HG02588 (cell line): ENCODE measurements around the gene ATXN1L.
"Not testable (repeated sequence)": the region's sequence is repeated elsewhere in the genome, so short reads cannot be mapped to it uniquely, and the experiment has no call there.

ENCODE experiments used
- ATAC-seq: cut with Tn5 transposase; IDR thresholded peaks from one replicate; pipeline ENCODE4 v1.9.1; 2021; ENCODE audit warnings: mild to moderate bottlenecking, moderate library complexity; ENCODE audit not compliant: unreplicated experiment

The ATXN1L gene

DNA sequence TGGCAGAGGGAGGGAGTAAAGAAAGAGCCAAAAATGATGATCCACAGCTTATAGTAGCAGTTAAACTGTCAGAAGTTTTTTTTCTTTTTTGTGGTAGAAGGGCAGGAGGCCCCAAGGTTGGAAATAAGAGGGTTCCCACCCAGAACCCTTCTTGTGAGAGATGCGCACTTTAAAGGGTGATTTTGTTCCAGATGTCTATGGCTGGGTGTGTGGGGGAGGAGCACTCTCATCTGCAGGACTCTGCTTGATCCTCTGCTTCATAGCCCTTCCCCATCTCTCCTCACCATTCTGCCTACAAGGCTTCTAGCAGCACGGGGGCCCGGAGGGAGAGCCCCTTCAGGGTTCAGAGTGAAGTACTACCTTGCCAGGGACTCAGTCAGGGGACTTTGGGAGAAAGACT is 6.4 kb downstream of the ATXN1L start:
- ATAC-seq, result no peak

DNA sequence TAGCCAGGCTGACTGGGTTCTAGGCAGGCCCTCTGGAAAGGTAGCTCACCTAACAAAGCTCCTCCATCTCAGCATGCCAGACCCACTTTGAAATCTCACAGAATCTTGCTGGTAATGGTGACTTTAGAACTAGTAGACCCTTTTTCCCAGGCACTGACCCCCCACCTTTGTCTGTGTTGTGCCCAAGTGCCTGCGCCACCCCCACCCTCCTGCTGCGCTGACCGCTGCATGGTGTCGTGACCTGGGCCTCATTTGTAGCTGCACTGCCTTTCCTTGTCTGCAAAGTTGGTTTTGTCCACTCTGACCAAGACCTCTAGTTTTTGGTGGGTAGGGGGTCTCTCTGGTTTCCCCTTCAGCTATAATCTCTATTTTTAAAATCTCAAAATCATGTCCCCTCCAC is 6.8 kb downstream of the ATXN1L start:
- ATAC-seq, result no peak

DNA sequence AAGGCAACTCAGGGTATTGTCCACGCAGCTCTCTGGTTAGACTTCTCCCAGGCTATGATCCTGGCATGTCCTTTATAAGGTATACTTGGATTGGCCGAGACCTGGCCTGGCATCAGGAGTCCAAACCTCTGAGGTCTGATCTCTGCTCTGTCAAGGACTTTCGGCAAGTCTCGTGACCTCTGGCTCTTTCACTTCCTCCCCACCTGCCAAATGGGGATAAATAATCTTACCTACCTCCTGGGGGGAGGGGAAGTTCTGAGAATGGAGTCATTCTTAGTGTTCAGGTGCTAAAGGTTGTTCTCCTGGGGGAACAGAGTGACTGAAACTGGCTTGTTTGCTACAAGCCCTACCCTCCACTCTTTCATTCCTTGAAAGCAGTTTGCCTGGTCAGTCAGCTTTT is 7.6 kb downstream of the ATXN1L start:
- ATAC-seq, result peak; percentile 52

DNA sequence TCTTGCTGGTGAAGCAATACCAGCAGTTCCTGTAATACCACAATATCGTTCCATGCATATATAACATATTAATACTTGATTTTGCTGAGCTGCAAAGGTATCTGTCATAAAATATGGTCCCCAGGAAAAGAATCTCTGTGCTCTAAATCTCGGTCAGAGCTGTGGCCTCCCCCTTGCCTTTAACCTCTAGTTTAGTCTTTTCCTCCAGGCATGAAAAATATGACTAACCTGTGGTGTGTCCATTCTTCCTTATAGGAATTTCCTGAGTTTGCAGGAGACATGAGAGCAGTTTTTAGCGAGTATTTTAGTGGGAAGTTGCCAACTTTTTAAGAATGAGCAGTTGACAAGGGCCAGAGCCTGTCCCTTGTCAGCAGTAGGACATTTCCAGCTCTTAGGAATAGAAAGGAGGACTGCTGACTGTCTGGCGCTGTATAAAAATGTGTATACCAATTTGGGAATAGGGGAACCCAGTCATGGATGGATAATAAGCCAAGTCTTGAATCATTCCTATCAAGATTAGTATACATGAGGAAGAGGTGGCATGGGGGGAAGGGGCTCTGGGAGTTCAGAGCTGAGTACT is 8.7 kb downstream of the ATXN1L start:
- ATAC-seq, result no peak

DNA sequence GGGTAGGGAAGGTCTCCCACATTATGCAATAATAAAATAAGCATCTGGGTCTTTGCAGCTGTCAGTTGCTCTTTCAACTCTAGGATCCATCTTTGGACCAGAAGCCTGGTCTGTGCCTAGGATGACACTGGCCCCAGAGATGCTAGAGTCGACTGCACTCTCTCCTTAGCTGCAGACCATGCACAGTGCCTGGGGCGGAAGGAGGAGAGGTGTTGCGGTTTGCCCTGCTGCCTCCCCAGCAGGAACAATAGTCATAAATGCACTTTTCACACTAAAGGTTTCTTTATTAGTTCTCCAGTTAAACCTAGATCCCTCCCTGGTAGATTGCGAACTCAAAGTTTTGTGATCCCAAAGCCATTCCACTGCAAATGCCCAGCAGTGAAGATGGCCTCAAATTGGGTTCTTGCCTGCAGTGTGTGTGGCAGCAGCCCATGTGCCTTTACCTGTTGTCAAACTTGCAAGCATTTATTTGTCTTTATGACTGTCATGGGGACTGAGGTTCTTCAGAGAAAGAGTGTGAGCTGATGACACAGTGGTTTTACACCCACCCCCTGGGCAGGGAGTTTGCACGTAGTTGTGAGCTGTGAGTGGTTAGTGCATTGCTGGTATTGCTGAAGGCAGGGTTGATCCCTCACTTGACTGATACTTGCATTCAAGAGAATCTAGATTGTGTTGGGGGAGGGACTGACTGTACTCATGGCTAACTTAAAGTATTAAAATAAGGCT is 10.3 kb downstream of the ATXN1L start:
- no peak for ATAC-seq

DNA sequence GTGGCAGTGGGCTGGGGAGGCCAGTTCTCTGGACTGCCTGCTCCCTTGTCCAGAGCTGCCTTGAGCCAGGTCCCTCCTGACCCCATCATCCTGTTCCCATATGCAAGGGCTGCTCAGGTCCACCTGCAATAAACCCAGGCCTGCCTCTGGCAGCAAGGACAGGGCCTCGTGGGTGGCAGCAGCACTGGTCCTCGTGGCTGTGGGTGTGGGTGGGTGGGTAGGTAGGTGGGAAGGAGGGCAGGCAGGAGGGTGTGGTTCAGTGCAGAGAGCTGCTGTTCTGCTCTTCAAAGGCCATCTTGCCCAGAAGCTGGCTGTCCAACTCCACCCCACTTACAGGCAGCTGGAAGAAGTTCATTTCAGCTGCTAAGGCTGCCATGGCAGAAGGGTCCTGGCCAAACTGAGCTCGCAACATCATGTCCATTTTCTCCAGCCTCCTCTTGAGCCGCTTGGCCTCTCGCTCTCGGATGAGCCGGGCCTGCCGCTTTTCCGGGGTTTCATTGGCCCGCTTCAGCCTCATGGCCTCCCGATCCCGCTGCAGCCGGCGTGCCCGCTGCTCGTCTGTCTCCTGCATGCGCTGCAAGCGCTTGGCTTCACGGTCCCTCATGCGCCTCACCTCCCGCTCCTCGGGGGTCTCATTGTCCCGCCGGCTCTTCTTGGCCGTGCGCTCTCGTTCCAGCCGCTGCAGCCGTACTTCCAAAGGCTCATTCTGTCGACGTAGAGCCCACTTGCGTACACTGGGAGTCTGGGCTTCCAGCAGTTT is 14.2 kb downstream of the ATXN1L start:
- no peak for ATAC-seq

DNA sequence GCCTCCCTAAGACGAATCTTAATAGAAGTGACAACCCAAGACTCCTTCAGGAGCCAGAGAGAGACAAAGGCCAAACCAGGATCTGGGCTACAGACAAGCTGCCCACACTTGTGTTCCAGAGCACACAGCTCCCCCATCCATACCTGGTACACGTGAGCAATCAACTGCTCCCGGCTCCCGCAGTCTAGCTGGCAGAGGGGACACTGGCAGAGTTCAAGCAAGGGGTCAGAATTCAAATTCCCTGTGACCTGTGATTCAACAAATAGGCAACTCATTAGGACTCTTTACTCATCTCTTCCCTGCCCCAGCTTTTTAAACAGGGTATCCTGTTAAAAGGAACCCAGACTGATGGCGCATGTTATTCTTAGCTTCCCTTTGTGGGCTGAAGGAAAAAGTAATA is 18.2 kb downstream of the ATXN1L start:
- no peak for ATAC-seq

DNA sequence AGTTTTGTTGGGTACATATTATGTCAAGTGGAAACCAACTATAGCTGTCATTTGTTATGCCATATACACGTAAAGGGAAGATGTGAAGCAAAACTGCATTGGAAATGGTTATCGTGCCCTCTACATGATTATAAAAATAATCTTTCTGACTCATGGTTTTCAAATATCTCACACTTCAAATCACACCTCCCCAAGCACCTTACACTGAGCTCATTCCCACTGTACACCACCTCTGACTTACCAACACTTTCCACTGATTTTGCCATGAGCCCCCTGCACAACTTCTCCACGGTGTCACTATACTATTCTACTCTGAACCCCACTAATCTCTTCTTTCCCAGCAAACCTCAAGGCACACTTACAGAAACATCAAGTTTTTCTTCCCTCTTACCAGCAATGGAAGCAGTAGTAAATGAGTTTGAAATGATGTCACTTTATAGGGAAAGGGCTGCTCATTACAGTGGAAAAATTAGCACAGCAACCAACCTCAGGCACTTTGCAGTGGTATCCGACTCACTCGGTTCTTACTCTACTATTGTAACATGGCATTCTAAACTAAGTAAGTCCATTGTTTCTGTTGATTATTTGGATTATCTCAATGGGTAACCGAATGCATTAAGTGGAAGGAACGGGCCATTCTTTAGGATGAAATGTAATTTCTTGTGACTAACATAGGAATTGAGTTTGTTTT is 19.5 kb downstream of the ATXN1L start:
- no peak for ATAC-seq

DNA sequence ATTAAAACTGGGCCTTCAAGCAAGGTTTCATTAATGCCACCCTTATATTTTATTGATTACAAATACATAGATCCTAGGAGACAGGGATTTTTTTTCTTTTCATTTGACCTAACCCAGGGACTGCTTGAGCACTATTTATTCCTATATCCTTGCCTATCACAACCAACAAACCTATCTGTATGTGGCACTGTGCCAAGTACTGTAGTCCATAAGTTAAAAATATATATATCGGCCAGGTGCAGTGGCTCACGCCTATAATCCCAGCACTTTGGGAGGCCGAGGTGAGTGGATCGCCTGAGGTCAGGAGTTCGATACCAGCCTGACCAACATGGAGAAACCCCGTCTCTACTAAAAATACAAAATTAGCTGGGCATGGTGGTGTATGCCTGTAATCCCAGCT is 21.4 kb downstream of the ATXN1L start:
- not testable (repeated sequence) for ATAC-seq

DNA sequence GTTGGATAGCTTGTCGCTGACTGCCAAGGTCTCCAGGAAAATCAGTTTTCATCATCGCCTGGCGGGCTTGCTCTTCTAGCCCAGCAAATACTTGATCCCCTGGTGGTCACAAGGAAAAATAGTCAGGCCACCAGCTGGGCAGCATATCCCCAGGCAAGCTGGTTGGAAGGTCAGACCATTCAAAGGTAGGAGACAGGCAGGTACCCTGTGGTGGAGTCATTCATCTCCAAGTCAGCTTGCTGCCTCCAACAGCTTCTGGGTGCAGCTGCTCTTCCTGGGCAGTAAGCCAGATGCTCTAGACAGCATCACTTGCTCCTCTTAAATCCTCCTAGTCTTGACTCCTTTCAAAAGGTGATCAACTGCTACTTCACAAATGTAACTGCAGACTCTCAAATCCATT is 22.2 kb downstream of the ATXN1L start:
- ATAC-seq, result no peak

DNA sequence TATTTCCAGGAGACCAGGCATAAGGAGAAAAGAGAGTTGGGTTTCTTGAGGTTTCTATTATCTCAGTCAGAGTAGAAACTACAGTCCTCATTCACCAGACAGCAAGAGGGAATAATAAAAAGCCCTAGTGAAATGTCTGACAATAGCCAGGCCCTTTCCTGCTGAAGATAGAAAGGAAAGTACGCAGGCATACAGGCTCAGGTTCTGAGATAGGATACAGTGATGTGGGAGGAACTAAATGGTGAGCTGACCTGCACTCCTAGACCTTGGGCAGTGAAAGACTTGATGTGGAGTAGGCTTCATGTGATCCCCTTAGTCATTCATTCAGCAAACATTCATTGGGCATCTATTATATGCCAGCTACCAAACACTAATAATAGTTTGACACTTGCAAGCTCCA is 23.3 kb downstream of the ATXN1L start:
- ATAC-seq, result no peak

DNA sequence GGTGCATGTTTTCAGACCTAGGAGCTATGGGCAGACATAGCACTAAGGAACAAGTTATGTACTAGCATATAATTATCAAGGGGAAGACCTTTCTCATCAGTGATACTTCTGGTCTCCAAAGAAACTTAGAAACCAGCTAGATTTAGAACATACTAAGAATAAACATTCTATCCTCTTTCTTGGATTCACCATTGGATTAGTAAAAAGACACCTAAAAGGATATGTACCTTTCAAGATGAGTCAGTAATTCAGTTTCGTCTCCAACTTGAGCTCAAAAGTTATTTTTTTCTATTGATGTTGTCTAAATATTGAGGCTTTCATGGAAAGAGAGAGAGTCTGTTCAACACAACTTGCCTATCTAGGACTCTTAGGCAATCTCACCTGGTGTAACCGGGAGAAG is 25.0 kb downstream of the ATXN1L start:
- no peak for ATAC-seq

DNA sequence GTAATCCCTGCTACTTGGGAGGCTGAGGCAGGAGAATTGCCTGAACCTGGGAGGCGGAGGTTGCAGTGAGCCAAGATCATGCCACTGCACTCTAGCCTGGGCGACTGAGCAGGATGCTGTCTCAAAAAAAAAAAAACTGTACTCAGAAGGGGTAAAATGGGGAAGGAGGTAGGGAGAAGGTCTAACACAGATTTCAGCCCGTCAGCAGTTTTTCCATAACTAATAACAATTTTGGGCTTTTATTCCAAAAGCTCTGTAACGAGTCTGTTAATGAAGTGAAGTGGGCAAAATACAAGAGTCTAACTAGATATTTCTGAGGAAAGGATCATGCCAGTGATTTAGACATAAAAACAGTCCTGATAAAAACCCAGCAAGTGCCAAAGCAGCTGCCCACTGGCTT is 27.4 kb downstream of the ATXN1L start:
- ATAC-seq, result no peak

DNA sequence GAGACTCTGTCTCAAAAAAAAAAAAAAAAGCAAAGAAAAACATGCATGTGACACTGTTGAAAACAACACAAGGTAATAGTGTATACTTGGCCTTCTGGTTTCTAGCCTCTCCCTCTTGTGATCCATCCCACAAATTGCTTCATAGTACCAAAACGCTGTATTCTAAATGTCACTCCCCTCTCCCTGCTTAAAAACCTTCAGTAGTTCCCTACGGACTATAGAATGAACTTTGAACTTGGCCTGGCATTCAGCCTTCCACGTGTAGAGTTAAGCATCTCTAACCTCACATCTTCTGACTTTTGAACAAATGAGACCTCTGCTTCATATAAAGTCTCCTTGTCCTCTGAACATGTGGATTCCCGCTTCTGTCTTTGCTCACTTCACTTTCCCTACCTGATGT is 33.1 kb downstream of the ATXN1L start:
- no peak for ATAC-seq

DNA sequence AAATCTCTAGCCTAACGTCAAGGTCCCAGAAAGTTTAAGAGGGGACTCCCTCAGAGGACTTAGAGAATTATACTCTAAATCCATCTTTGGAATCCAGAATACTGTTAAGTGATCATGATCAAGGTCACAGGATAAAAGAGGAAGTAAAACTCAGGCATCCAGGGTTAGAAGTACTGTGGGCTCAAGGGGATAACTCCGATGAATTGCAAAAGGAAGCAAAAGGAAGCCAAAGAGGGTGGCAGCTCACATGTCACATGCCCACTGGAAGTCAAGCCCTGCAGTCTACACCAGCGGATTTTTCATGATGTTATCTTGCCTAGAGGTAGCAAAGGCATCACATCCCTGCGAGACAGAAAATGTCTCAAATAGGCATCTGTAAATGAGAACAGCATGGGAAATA is 34.4 kb downstream of the ATXN1L start:
- no peak for ATAC-seq

DNA sequence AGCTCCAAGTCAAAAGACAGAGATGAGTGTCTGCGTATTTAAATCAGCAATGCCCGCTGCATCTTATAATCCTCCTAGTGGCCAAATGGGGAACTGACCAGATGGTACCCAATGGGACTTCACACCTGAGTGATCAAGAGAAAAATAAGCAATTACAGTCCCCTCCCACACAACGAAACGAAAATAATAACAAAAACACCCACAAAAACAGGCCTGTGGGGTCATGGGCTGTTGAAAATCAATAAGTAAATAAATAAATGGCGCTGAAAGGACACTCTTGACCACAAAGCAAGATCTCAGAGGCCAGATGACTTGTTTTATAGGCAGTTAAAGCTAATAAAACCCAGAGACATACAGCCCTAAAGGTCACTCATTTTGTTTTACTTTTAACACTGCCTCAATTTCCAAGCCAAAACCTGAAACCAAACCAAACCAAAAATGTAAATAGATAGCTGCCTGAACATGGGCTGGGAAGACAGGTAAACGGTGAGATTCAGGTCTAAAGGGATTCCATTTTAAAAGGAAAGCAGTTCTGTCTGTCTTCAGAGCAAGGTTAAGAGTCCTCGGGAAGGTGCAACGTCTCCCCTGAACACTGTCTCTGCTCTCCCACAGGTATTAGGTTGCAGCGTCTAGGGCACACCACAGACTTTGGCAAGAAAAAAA is 36.9 kb downstream of the ATXN1L start:
- peak; percentile 2 for ATAC-seq

DNA sequence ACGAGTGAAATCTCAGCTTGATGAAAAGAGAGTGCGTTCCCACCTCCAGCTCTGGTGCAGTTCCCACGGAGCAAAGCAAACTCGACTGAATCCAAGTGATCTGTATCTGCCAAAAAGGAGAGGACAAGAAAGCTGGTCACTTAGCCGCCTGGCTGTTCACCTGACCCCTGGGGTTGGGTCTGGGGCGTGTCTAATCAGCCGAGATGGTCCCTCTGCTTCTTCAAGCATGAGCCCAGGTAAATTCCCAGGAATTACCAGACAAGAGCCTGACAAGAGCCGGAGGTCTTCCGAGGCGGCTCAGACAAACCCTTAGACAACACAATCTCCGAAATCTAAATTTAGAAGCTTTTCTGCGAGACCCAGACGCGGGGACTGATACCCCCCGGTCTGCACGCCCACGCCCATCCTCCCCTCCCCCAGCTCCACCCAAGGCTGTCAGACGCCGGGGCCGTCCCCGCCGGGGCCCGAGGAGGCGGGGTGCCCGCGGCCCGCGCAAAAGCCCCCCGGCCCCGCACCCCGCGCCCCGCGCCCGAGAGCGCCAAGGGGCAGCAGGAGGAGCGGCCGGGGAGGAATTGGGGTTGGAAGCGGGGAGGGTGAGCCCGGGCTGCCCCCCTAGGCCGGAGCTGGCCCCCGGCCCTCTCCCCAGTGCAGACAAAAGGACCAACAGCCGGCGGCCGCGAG is 37.5 kb downstream of the ATXN1L start:
- ATAC-seq, result peak; percentile 56

DNA sequence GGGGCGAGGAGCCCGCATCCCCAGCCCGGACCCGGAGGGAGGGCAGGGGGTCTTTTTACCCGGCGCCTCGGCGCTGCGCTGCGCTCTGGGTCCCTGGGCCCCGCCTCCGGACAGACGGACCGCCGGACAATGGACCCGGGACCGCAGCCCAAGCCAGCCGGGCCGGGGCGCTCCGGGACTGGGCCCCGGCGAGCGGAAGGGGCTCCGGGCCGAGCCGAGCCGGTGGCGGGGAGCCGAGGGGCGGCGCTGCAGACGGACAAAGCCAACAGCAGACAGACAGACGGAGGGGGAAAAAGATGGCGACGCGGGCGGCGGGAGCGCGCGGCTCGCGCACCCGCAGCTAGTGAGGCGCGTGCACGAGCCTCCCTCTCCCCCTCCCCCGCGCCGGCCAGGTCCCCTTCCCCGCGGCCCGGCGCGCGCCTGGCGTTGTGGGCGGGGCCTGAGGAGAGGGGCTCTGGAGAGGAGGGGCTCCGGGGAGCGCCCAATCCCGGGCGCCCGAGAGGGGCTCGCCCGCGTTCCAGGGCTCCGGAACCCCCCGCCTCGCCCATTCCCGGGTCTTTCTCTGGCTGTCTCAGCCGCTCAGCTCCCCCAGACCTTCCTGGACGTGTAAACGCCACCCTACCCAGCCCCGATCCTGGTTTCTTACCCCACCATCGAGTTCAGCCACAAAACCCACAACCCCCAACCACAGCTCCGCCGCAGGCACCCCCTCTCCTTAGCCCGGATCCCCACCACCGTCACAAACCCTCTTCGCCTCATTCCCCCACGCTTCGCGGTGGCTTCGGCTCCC is 38.3 kb downstream of the ATXN1L start, which contains the start of gene ZNF821:
Gene ZNF821, minus strand, starts transcription at position 334 of the 790 bp plus-strand sequence. CDS start 4,236 bp downstream, outside the sequence.
- ATAC-seq, result peak; percentile 48

DNA sequence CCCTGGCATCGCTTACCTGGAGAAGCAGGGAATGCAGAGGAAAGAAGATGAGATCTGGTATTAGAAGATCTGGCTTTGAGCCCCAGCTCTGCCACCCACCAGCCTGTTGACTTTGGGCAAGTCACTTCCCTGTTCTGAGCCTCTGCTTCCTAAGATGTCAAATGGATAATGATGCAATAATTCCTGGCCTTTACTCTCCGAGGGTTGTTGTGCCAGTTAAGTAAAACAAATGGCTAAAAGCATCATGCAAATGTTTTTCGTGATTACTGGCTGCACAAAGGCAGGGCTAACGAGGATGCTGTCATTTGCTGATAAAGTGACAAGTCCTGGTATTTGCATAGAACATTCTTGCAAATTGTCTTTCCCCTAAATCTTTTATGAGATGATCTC is 39.5 kb downstream of the ATXN1L start:
- no peak for ATAC-seq

DNA sequence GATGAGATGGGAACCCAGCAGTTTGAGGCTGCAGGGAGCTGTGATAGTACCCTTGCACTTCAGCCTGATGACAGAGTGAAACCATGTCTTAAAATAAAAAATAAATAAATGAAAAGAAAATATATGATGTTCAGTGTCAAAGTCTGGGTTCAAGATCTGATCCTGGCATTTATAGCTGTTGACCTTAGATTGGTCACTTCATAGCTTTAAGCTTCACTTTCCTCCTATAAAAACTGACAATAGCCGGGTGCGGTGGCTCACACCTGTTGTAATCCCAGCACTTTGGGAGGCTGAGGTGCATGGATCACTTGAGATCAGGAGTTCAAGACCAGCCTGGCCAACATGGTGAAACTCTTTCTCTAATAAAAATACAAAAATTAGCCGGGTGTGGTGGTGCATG is 43.4 kb downstream of the ATXN1L start:
- no peak for ATAC-seq
